A375 (cell line): ENCODE measurements around the gene C11orf42. TPM values are rescaled to one million over a fixed set of nuclear protein-coding genes. Genes with fewer than 3 reads are reported as not detected.

Experiments used
- total RNA-seq: library from RNA; depleted of rRNA; stranded (reverse); fragments of >200 nt; shearing (Covaris generic); gene quantifications from 2 replicates; pipeline ENCODE4 v1.2.3, GENCODE V29; 2014; rRNA removed

Gene C11orf42, protein sequence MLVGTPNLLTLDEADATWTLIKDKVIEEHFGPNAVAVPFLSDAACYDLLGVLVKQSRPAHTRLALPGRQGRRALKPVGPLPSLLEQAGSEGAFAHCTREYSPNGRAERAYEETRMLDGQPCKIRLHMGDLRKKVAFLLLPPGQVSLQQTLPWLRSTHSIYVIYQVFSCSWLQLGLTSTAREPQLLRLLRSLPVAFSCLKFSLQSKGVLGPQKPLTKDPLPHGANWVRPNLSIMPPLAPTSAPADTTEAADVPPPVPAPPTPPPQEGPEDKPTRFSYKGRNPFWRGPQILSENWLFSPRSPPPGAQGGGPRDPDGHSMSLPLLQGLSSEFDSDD
- not detected in 2 replicates for total RNA-seq

DNA sequence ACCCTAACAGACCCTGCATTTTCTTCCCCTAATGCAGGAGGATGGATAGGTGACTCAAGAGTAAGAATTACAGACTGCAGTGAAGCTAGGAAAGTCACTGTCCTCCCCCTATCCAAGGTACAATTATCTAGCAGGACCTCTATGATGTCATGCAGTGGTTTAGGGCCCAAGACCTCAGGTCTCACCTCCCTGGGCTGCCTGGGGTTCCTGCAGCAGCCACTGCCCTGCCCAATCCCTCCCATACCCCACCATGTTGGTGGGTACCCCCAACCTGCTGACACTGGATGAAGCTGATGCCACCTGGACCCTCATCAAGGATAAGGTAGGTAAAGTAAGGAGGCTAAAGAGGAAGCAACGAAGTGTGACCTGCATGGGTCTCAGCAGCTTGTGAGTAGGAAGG is at the start of gene C11orf42:
C11orf42 (plus strand) TSS at position 192 of the 400 bp plus-strand sequence; CDS start at position 251, 59 bp downstream.

DNA sequence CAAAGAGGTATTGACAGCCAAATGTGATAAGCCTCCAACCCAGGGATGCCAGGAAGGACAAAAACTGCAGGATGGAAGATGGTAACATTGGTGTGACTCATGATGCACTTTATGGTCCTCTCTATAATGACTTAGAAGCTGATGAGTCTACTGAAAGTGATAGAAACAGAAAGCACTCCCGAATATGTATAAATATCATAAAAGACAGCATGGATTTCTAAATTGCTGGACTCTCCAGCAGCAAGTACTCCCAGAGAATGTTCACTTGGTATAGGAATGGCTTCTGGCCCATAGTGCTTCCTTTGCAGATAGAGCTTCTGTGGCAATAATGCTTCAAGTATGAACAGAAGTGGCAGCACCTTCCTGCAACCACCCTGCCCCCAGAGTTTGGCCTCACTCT is 35.1 kb upstream of the C11orf42 start, which contains the start of gene OR52B2:
OR52B2 (minus strand) TSS at position 101 of the 400 bp plus-strand sequence; CDS start at position 101, 0 bp downstream.

GRCh38 chr11:6199174-6199810 is 6.1 kb upstream of the C11orf42 start, which contains the start of gene OR52W1:
OR52W1 (plus strand) TSS chr11:6199224; CDS start chr11:6199224, 0 bp downstream.

GRCh38 chr11:6234387-6235107 is 29.2 kb downstream of the C11orf42 start, which contains the start of gene FHIP1B:
FHIP1B (minus strand) TSS chr11:6234636; CDS start chr11:6224516, 10,120 bp downstream.

DNA sequence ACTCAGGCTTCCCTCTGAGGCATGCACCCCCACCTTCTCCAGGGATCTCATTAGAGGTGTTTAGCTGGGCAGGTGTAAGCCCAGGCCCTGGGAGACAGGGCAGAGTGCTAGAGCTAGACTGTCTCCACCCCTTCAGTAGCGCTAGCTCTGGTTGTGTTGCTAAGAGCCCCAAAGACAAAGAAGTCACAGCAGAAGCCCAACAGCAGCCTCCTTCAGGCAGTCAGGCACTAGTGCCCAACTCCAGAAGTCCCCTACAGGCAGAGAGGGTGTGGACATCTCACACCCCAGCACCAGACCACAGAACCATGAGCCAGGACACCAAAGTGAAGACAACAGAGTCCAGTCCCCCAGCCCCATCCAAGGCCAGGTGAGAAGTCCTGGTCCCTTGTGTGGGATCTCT is 33.5 kb downstream of the C11orf42 start, which contains the start of gene CNGA4:
CNGA4 (plus strand) TSS at position 188 of the 400 bp plus-strand sequence; CDS start at position 306, 118 bp downstream.

Other genes starting within 250 kb of the C11orf42 start
- not detected in 2 replicates for gene OR56A5, start 237.1 kb upstream of the C11orf42 start, total RNA-seq
- not detected in 2 replicates for gene OR52L1, start 218.6 kb upstream of the C11orf42 start, total RNA-seq
- gene OR56A4, start 198.6 kb upstream of the C11orf42 start, total RNA-seq = not detected in 2 replicates
- not detected in 2 replicates for gene OR56A1, start 174.8 kb upstream of the C11orf42 start, total RNA-seq
- gene OR56B4, start 97.9 kb upstream of the C11orf42 start, total RNA-seq = not detected in 2 replicates
- not detected in 2 replicates for gene OR52B2, start 35.2 kb upstream of the C11orf42 start, total RNA-seq
- gene OR52W1, start 6.3 kb upstream of the C11orf42 start, total RNA-seq = not detected in 2 replicates
- gene FHIP1B, start 29.1 kb downstream of the C11orf42 start, total RNA-seq = 11.0 and 25.3 TPM in 2 replicates
- gene CNGA4, start 33.5 kb downstream of the C11orf42 start, total RNA-seq = not detected in 2 replicates
- gene CCKBR, start 54.3 kb downstream of the C11orf42 start, total RNA-seq = not detected in 2 replicates
- 237 and 269 TPM in 2 replicates for gene CAVIN3, start 114.9 kb downstream of the C11orf42 start, total RNA-seq
- gene SMPD1, start 184.9 kb downstream of the C11orf42 start, total RNA-seq = 10.2 and 10.3 TPM in 2 replicates
- 20.5 and 23.3 TPM in 2 replicates for gene APBB1, start 213.5 kb downstream of the C11orf42 start, total RNA-seq
- gene HPX, start 235.4 kb downstream of the C11orf42 start, total RNA-seq = 0.45 and 0.53 TPM in 2 replicates